Measurements from ENCODE around the gene KLF15. TPM values are rescaled to one million over a fixed set of nuclear protein-coding genes. Genes with fewer than 3 reads are reported as not detected.

The KLF15 gene
- total and polyA plus RNA-seq, 8 donors, result 5.4 to 14.8 (median 9.7) TPM

GRCh38 chr3:126397610-126398422, 40.6 kb upstream of the KLF15 start:
- Histone ChIP-seq H3K27me3 (peaks cover 10 to 43% of the 10 kb centered on the region in 2 donors), H3K36me3 (no peaks in the 10 kb centered on the region), H3K27ac (no peak overlapping the region), H3K9me3 (peaks cover 0 to 3% of the 10 kb centered on the region in 2 donors), H3K4me1 (peaks cover 0 to 8% of the 10 kb centered on the region in 2 donors), H3K4me3 (no peak overlapping the region)
- TF ChIP-seq CTCF (IDR thresholded peaks at IDR 0.05), result no peak
- ATAC-seq (no peak), DNase-seq (peak in 1 of 4 donors; percentile 22)
- intact Hi-C loops (cut with DNase I), result no loop called here

- H3K27ac ChIP-seq, result no peak overlapping the region
- intact Hi-C loops (cut with DNase I), result no loop called here
- TF ChIP-seq CTCF (IDR thresholded peaks at IDR 0.05), result no peak
- no peaks in the 10 kb centered on the region for H3K36me3 ChIP-seq
- ATAC-seq, result no peak
- peaks cover 10 to 47% of the 10 kb centered on the region in 2 donors for H3K27me3 ChIP-seq
- H3K9me3 ChIP-seq, result peaks cover 0 to 3% of the 10 kb centered on the region in 2 donors
- DNase-seq, result peak in 1 of 4 donors; percentile 16
- H3K4me1 ChIP-seq, result peaks cover 0 to 8% of the 10 kb centered on the region in 2 donors
- H3K4me3 ChIP-seq, result no peak overlapping the region
Observed at GRCh38 chr3:126396536-126396935, 39.3 kb upstream of the KLF15 start.

- Histone ChIP-seq H3K36me3 (no peaks in the 10 kb centered on the region), H3K4me3 (no peak overlapping the region), H3K27ac (no peak overlapping the region), H3K4me1 (peaks cover 0 to 8% of the 10 kb centered on the region in 2 donors), H3K27me3 (peaks cover 10 to 46% of the 10 kb centered on the region in 2 donors), H3K9me3 (peaks cover 0 to 3% of the 10 kb centered on the region in 2 donors)
- intact Hi-C loops (cut with DNase I), result no loop called here
- ATAC-seq (no peak), DNase-seq (peak in 1 of 4 donors; percentile 25)
- TF ChIP-seq CTCF (IDR thresholded peaks at IDR 0.05), result no peak
Observed at GRCh38 chr3:126395846-126396513, 38.8 kb upstream of the KLF15 start.

GRCh38 chr3:126394977-126395321, 37.7 kb upstream of the KLF15 start:
- no peak overlapping the region for H3K27ac ChIP-seq
- peaks cover 0 to 8% of the 10 kb centered on the region in 2 donors for H3K4me1 ChIP-seq
- peak overlapping the region in 1 of 2 donors; percentile 11 for H3K4me3 ChIP-seq
- H3K27me3 ChIP-seq, result peaks cover 10 to 55% of the 10 kb centered on the region in 2 donors
- intact Hi-C loops (cut with DNase I), result loop anchor here in 1 of 2 donors (5.0 kb wide), 2 partner anchors 138 to 263 kb away; no protein-coding TSS in a partner anchor
- no peaks in the 10 kb centered on the region for H3K36me3 ChIP-seq
- peak in 1 of 4 donors; percentile 29 for DNase-seq
- H3K9me3 ChIP-seq, result peaks cover 0 to 3% of the 10 kb centered on the region in 2 donors
- ATAC-seq, result peak; percentile 12
- TF ChIP-seq CTCF (IDR thresholded peaks at IDR 0.05), result no peak
